A673 (cell line): ENCODE results near the gene BRSK1.

ENCODE experiments used
- CTCF ChIP-seq: fragments of 300-800, 200-600 bp; sonication (generic); conservative IDR thresholded peaks from 2 replicates; pipeline ENCODE4 v1.5.1; 2017; ENCODE audit warnings: low read depth, mild to moderate bottlenecking, antibody characterized with exemption, low read length, moderate library complexity, mixed read lengths
- EZH2 ChIP-seq: fragments of 200-600 bp; sonication (generic); IDR thresholded peaks from 2 replicates; pipeline ENCODE4 v1.6.1; 2017; ENCODE audit warnings: borderline replicate concordance, low read depth, mild to moderate bottlenecking, mixed read lengths, antibody characterized with exemption, low read length; ENCODE audit not compliant: poor library complexity, severe bottlenecking

DNA sequence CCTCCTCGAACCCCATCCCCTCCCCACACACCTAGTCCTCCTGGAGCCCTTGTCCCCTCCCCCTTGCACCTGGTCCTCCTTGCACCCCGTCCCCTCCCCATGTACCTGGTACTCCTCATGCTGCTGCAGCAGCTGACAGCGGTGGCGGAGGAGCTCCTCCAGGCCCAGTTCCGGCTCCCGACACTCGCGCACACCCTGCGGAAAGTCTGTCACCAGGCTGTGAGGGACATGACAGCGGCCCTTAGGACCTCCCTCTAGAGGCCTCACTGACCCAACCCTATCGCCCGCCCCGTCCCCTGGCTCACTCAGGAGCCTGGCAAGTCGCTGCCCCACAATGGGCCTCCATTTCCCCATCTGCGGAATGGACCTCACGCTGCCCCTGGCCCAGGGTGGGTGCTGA lies 18.6 kb upstream of the BRSK1 start:
- TF ChIP-seq CTCF (no peak), EZH2 (no peak)
